CD4-positive, alpha-beta T cell treated with Interleukin-15 for 4 hours (primary cell): Measurements from ENCODE around the gene C19orf33.

Experiments
- DNase-seq: peaks from one replicate; pipeline ENCODE4 v3.0.0-alpha.2; 2020; ENCODE audit warnings: low spot score

C19orf33 gene

DNA sequence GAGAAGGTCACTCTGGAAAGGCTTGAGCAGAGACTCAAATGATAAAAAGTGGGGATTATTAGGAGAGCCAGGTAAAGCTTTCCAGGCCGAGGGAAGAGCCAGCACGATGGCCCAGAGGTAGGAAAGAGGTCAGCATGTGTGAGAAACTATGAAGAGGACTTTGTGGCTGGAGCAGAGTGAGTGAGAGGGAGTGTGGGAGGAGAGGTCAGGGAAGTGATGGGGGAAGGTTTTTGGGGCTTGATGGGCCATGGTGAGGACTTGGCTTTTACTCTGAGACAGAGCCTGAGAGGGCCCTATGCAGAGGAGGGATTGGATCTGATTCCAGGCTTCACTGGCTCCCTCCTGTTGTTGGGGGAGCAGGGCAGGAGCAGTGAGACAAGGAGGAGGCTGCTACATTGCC, 36.9 kb downstream of the C19orf33 start:
- no peak for DNase-seq

DNA sequence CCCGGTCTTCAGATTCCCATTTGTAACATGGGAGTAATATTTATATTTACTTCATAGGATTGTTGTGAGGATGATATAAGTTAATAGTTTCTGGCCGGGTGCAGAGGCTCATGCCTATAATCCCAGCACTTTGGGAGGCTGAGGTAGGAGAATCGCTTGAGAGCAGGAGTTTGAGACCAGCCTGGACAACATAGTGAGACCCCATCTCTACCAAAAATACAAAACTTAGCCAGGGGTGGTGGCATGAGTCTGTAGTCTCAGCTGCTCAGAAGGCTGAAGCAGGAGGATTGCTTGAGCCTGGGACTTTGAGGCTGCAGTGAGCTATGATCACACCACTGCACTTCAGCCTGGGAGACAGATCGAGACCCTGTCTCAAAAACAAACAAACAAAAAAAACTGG, 42.8 kb downstream of the C19orf33 start:
- DNase-seq: no peak

DNA sequence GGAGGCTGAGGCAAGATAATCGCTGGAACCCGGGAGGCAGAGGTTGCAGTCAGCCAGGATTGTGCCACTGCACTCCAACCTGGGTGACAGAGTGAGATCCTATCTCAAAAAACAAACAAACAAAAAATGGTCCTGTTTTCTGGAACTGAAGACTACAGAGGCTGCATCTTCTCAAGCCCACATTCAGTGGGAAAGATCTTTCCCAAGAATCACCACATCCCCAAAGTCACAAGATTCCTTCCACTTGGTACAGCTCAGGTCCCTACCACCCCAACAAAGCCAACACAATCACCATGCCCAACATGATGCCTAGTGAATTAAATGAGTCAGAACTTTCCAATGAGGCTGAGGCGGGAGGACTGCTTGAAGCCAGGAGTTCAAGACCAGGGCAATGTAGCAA, 46.8 kb downstream of the C19orf33 start:
- no peak for DNase-seq

DNA sequence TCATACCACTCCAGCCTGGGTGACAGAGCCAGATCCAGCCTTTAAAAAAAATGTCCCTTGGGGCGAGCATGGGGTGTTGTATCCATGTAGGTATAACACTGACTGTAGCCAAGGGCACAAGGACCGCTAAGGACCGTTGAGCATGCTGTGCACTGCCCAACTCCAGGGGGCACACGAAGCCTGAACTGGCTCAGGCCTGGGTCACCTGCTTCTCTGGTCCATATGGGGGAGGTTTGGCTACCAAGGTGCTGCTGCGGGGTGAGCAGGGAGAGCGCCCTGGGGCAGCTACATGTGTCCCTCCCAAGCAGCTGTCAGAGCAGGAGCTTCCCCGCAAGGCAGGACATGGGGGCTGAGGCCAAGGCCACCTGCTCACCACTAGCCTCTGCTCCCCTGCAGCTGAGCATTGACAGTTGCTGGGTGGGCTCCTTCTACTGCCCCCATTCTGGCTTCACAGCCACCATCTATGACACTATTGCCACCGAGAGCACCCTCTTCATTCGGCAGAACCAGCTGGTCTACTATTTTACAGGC, 47.9 kb downstream of the C19orf33 start:
- no peak for DNase-seq

DNA sequence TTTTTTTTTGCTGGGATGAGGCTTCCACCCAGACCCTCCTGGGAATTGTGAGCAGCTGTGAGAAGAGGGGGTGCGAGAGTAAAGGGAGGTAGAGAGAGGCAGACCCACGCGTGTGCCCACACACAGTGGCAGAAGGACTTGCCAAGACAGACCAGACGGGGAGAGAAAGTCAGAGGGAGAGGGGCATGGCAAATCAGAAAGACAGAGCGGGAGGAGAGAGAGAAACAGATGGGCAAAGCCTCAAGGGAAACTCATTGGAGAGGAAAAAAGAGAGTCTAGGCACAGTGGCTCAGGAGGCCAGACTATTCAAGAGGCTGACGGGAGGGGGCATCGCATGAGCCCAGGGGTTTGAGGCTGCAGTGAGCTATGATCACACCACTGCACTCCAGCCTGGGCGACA, 48.6 kb downstream of the C19orf33 start:
- DNase-seq: no peak
